HepG2 (cell line): Measurements from ENCODE around the gene TADA2A. TPM values are rescaled to one million over a fixed set of nuclear protein-coding genes. Genes with fewer than 3 reads are reported as not detected.

ENCODE experiments used
- ELF4 ChIP-seq: sonication (generic); formaldehyde crosslinking; IDR thresholded peaks from 2 replicates; pipeline ENCODE4 v1.5.0; 2020; ENCODE audit warnings: missing genetic modification reagents, mild to moderate bottlenecking, moderate library complexity, borderline replicate concordance
- IRF2 ChIP-seq: IDR thresholded peaks from 2 replicates; pipeline ENCODE4 v1.6.1; 2018; ENCODE audit warnings: missing genetic modification reagents, missing compliant biosample characterization
- KLF15 ChIP-seq: sonication (generic); formaldehyde crosslinking; IDR thresholded peaks from 2 replicates; pipeline ENCODE4 v1.8.1; 2023; ENCODE audit warnings: borderline replicate concordance, mild to moderate bottlenecking, inconsistent platforms, missing genetic modification reagents, mixed read lengths
- NFKB2 ChIP-seq: sonication (generic); formaldehyde crosslinking; IDR thresholded peaks from 2 replicates; pipeline ENCODE4 v1.4.0; 2020; ENCODE audit warnings: missing genetic modification reagents, borderline replicate concordance
- RARG ChIP-seq: sonication (generic); formaldehyde crosslinking; IDR thresholded peaks from 2 replicates; pipeline ENCODE4 v1.4.0; 2020; ENCODE audit warnings: low read depth, mild to moderate bottlenecking, missing genetic modification reagents
- SCMH1 ChIP-seq: sonication (generic); formaldehyde crosslinking; IDR thresholded peaks from 2 replicates; pipeline ENCODE4 v1.9.0; 2021; ENCODE audit warnings: missing genetic modification reagents, mild to moderate bottlenecking, borderline replicate concordance
- SIX4 ChIP-seq: sonication (generic); formaldehyde crosslinking; IDR thresholded peaks from 2 replicates; pipeline ENCODE4 v1.4.0; 2020; ENCODE audit warnings: missing genetic modification reagents
- SNAI1 ChIP-seq: sonication (generic); formaldehyde crosslinking; IDR thresholded peaks from 2 replicates; pipeline ENCODE4 v1.5.0; 2020; ENCODE audit warnings: mild to moderate bottlenecking, missing genetic modification reagents, borderline replicate concordance
- SYNCRIP ChIP-seq: fragments of 200-400 bp; formaldehyde crosslinking; IDR thresholded peaks from 2 replicates; pipeline ENCODE4 v1.6.1; 2018; ENCODE audit warnings: mild to moderate bottlenecking, low read depth, low read length; ENCODE audit not compliant: insufficient read depth
- ZBTB1 ChIP-seq: sonication (generic); formaldehyde crosslinking; IDR thresholded peaks from 2 replicates; pipeline ENCODE4 v1.4.0; 2020; ENCODE audit warnings: missing genetic modification reagents, borderline replicate concordance
- ZBTB2 ChIP-seq: sonication (generic); formaldehyde crosslinking; IDR thresholded peaks from 2 replicates; pipeline ENCODE4 v1.8.0; 2022; ENCODE audit warnings: low read depth, missing genetic modification reagents
- ZFYVE20 ChIP-seq: sonication (generic); formaldehyde crosslinking; IDR thresholded peaks from 2 replicates; pipeline ENCODE4 v1.8.0; 2023; ENCODE audit warnings: low read depth, mild to moderate bottlenecking, moderate library complexity, missing genetic modification reagents, borderline replicate concordance
- ZNF235 ChIP-seq: sonication (generic); formaldehyde crosslinking; IDR thresholded peaks from 2 replicates; pipeline ENCODE4 v1.8.1; 2023; ENCODE audit warnings: mild to moderate bottlenecking, missing genetic modification reagents, borderline replicate concordance
- ZNF382 ChIP-seq: sonication (generic); formaldehyde crosslinking; IDR thresholded peaks from 2 replicates; pipeline ENCODE4 v1.5.0; 2020; ENCODE audit warnings: missing genetic modification reagents, mild to moderate bottlenecking, borderline replicate concordance
- ZNF646 ChIP-seq: sonication (generic); formaldehyde crosslinking; IDR thresholded peaks from 2 replicates; pipeline ENCODE4 v1.9.0; 2021; ENCODE audit warnings: mild to moderate bottlenecking, missing genetic modification reagents
- polyA plus RNA-seq, 8 experiments: library from polyadenylated mRNA; depleted of rRNA in 3 of 8; stranded (reverse) in 7 of 8; unstranded in 1 of 8; fragments of >200 nt; fragmentation: Illumina TruSeq in 4 of 8; extraction: Trizol in 4 of 8; gene quantifications; 2 replicates each; pipeline versions ENCODE4 v1.2.1 to v1.2.3, GENCODE V29; 2011 to 2016; ENCODE audit warnings: low read depth in 4 of 8, missing spikeins in 1 of 8, mixed read lengths in 1 of 8; ENCODE audit not compliant: insufficient read depth in 1 of 8
- total RNA-seq, 5 experiments: library from RNA; depleted of rRNA; stranded (reverse); fragments of >200 nt; fragmentation: Illumina TruSeq; extraction: Trizol; gene quantifications; 2 replicates each; pipeline ENCODE4 v1.2.3, GENCODE V29; 2016; ENCODE audit warnings: low read depth in 1 of 5
- TF ChIP-seq, protein P1 (sequence below): sonication (generic); formaldehyde crosslinking; IDR thresholded peaks from 2 replicates; pipeline ENCODE4 v1.4.0; 2020; ENCODE audit warnings: mild to moderate bottlenecking, low read depth, missing genetic modification reagents

The TADA2A gene
- total and polyA plus RNA-seq, 2 of the 13 experiments (the other 11 are each of a cell fraction or from before 2014, with no cell fraction given) = 8.0 to 14.0 TPM

- 0 out of 2 replicates have a peak, but pooled peaks have one; percentile 83 for TF ChIP-seq ZNF235
- no peak for TF ChIP-seq SYNCRIP
- 0 out of 2 replicates have a peak, but pooled peaks have one; percentile 61 for TF ChIP-seq RARG
- no peak for TF ChIP-seq ZNF382 (CRISPR knock-in tag)
- TF ChIP-seq NFKB2 = no peak
- no peak for TF ChIP-seq ELF4 (CRISPR knock-in tag)
- TF ChIP-seq IRF2 (CRISPR knock-in tag) = no peak
- TF ChIP-seq SIX4 (CRISPR knock-in tag) = no peak
- TF ChIP-seq KLF15 (CRISPR knock-in tag) = no peak
- TF ChIP-seq ZFYVE20 (CRISPR knock-in tag) = no peak
- TF ChIP-seq, protein P1, sequence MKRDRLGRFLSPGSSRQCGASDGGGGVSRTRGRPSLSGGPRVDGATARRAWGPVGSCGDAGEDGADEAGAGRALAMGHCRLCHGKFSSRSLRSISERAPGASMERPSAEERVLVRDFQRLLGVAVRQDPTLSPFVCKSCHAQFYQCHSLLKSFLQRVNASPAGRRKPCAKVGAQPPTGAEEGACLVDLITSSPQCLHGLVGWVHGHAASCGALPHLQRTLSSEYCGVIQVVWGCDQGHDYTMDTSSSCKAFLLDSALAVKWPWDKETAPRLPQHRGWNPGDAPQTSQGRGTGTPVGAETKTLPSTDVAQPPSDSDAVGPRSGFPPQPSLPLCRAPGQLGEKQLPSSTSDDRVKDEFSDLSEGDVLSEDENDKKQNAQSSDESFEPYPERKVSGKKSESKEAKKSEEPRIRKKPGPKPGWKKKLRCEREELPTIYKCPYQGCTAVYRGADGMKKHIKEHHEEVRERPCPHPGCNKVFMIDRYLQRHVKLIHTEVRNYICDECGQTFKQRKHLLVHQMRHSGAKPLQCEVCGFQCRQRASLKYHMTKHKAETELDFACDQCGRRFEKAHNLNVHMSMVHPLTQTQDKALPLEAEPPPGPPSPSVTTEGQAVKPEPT (CRISPR knock-in tag) = no peak
- TF ChIP-seq ZBTB2 (CRISPR knock-in tag) = no peak
- no peak for TF ChIP-seq SCMH1 (CRISPR knock-in tag)
- no peak for TF ChIP-seq SNAI1 (CRISPR knock-in tag)
- no peak for TF ChIP-seq ZBTB1
- 0 out of 2 replicates have a peak, but pooled peaks have one; percentile 4 for TF ChIP-seq ZNF646 (CRISPR knock-in tag)
These were observed 82.0 kb downstream of the TADA2A start (continued) for GRCh38 chr17:37488607-37489196.
